GM12878 (cell line): ENCODE measurements around the gene PRKCQ. TPM values are rescaled to one million over a fixed set of nuclear protein-coding genes. Genes with fewer than 3 reads are reported as not detected.

Experiments
- ATAC-seq: fragments of 200-7000 bp; cut with Tn5 transposase; 3 replicates; pipeline ENCODE4 v1.9.1; 2020; ENCODE audit warnings: mild to moderate bottlenecking, moderate library complexity
- BruUV-seq: library from RNA; stranded (reverse); fragments of 400-500 nt; replicated peaks from 2 replicates; lab custom pipeline; 2021; lab: Mats Ljungman, UMichigan
- CTCF ChIA-PET: fragments of 300-600 bp; sonication (Branson Sonifier 250); formaldehyde crosslinking; extraction: SDS; loops from one replicate; lab custom pipeline; 2021; ENCODE audit warnings: inconsistent platforms; lab: Yijun Ruan, JAX
- POLR2A ChIA-PET: fragments of 350-600 bp; formaldehyde crosslinking; extraction: SDS; loops from one replicate; lab custom pipeline; 2021; ENCODE audit warnings: inconsistent platforms; lab: Charles Lee
- RAD21 ChIA-PET: fragments of 300-600 bp; sonication (Branson Sonifier 250); formaldehyde crosslinking; loops from one replicate; lab custom pipeline; 2023; ENCODE audit warnings: antibody characterized with exemption; ENCODE audit not compliant: unreplicated experiment; lab: Charles Lee
- SMC1A ChIA-PET: fragments of 300-600 bp; sonication (Branson Sonifier 250); formaldehyde crosslinking; loops from one replicate; lab custom pipeline; 2023; ENCODE audit not compliant: unreplicated experiment, uncharacterized antibody; lab: Charles Lee
- DNase-seq: peaks from one replicate; pipeline ENCODE4 v3.0.0-alpha.2; 2011; ENCODE audit warnings: low read depth, low spot score
- FAIRE-seq: peaks from 3 replicates; lab custom pipeline; 2011; peaks lifted over from hg19 to GRCh38; lab: Jason Lieb, UNC
- H2AFZ ChIP-seq: 2 replicates; pipeline ENCODE4 v1.6.0; 2011; ENCODE audit warnings: low read depth, low read length, control low read depth; ENCODE audit not compliant: control insufficient read depth
- H3K27ac ChIP-seq: 2 replicates; pipeline ENCODE4 v1.5.1; 2011; ENCODE audit warnings: control low read depth; ENCODE audit not compliant: control insufficient read depth, insufficient read depth
- H3K27me3 ChIP-seq, 2 experiments: replicated peaks in 1 of 2; 2 replicates each; pipeline versions ENCODE4 v1.6.0 to v1.6.1; 2011; ENCODE audit warnings: low read length in 1 of 2; ENCODE audit not compliant: control insufficient read depth in 2 of 2, insufficient read depth in 2 of 2
- H3K36me3 ChIP-seq, 2 experiments: 2 replicates each; pipeline ENCODE4 v1.5.1; 2011; ENCODE audit warnings: low read length in 1 of 2; ENCODE audit not compliant: control insufficient read depth in 2 of 2, insufficient read depth in 2 of 2
- H3K4me1 ChIP-seq: 2 replicates; pipeline ENCODE4 v1.6.1; 2011; ENCODE audit warnings: mild to moderate bottlenecking, low read length, moderate library complexity, mixed read lengths; ENCODE audit not compliant: control insufficient read depth, insufficient read depth
- H3K4me2 ChIP-seq: 2 replicates; pipeline ENCODE4 v1.6.0; 2011; ENCODE audit warnings: control low read depth; ENCODE audit not compliant: control insufficient read depth, insufficient read depth
- H3K4me3 ChIP-seq: fragments of 200-600 bp; sonication (generic); 2 replicates; pipeline ENCODE4 v1.5.1; 2016
- H3K79me2 ChIP-seq: 2 replicates; pipeline ENCODE4 v1.6.0; 2011; ENCODE audit warnings: low read length; ENCODE audit not compliant: control insufficient read depth, insufficient read depth
- H3K9ac ChIP-seq: 2 replicates; pipeline ENCODE4 v1.8.0; 2011; ENCODE audit warnings: low read length, control low read depth, mixed read lengths; ENCODE audit not compliant: control insufficient read depth, insufficient read depth
- H3K9me3 ChIP-seq: replicated peaks from 3 replicates; pipeline ENCODE4 v1.5.1; 2011; ENCODE audit warnings: mild to moderate bottlenecking, low read length; ENCODE audit not compliant: control insufficient read depth, insufficient read depth
- H4K20me1 ChIP-seq: 2 replicates; pipeline ENCODE4 v1.6.0; 2011; ENCODE audit not compliant: control insufficient read depth, insufficient read depth
- JUNB ChIP-seq: IDR thresholded peaks from 2 replicates; pipeline ENCODE4 v1.6.1; 2016; ENCODE audit warnings: antibody characterized with exemption, mild to moderate bottlenecking
- RAD51 ChIP-seq: fragments of 450-650 bp; IDR thresholded peaks from 2 replicates; pipeline ENCODE4 v1.6.1; 2016; ENCODE audit warnings: moderate library complexity, mild to moderate bottlenecking, inconsistent platforms
- WGBS: methylation state at CpG from one replicate; pipeline ENCODE4 v1.1.6; 2016; ENCODE audit warnings: low lambda C conversion rate; ENCODE audit not compliant: insufficient replicate concordance, insufficient coverage; ENCODE audit errors: missing lambda C conversion rate; 5-methylcytosine and 5-hydroxymethylcytosine counted together
- in situ Hi-C: fragments of 300-500 bp; cut with MboI; formaldehyde crosslinking; loops from 9 replicates; pipeline ENCODE4 v1.14.3; 2018; ENCODE audit warnings: mixed read lengths
- intact Hi-C: fragments of 100-400 bp; cut with micrococcal nuclease; formaldehyde crosslinking; loops from one replicate; pipeline ENCODE4 v1.14.2; 2022; ENCODE audit not compliant: unreplicated experiment
- polyA plus RNA-seq, 11 experiments: library from polyadenylated mRNA; depleted of rRNA in 4 of 11; unstranded in 6 of 11; stranded (reverse) in 5 of 11; fragments of >200 nt; fragmentation: Nextera tagmentation in 4 of 11; fragmentation: Illumina TruSeq in 1 of 11; extraction: Ambion mirVana in 4 of 11; extraction: Trizol in 1 of 11; gene quantifications; 1 replicate in 1 of 11; 2 replicates in 10 of 11; pipeline versions ENCODE4 v1.2.1 to v1.2.3, GENCODE V29; 2011 to 2016; ENCODE audit warnings: inconsistent platforms in 2 of 11, missing spikeins in 2 of 11, low read depth in 1 of 11
- total RNA-seq, 4 experiments: library from RNA; depleted of rRNA in 3 of 4; stranded (reverse); fragments of >200 nt in 3 of 4; fragmentation: Illumina TruSeq in 1 of 4; extraction: Trizol in 1 of 4; gene quantifications; 2 replicates each; pipeline versions ENCODE4 v1.2.1 to v1.2.3, GENCODE V29; 2013 to 2021
- TF ChIP-seq, protein P1 (sequence below): fragments of 450-650 bp; IDR thresholded peaks from 2 replicates; pipeline ENCODE4 v1.6.1; 2017; ENCODE audit warnings: antibody characterized with exemption, mild to moderate bottlenecking, moderate library complexity
- TF ChIP-seq, protein P2 (sequence below): fragments of 450-650 bp; IDR thresholded peaks from 2 replicates; pipeline ENCODE4 v1.6.1; 2016; ENCODE audit warnings: mild to moderate bottlenecking

PRKCQ gene
- total and polyA plus RNA-seq, 10 of the 15 experiments (the other 5 are each of a cell fraction or from before 2014, with no cell fraction given), result 0.26 to 8.9 (median 0.98) TPM

DNA sequence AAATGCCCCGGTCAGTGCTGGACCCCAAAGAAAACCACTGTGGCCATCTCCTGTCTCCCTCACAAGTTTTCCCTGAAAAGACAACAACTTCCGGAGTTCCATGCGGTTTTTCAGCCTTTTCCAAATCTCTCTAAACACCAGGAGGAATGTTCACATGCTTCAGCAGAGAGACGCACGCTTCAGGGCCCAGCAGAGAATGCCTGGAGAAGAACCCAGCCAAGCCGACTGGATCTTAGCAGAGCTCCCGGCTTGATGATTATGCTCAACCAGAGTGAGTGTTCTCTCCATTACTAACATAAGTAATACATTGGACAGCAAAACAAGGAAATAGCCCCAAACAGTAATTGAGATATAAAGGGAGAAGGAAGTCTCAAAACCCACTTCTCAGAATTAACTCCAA, 17.9 kb downstream of the PRKCQ start:
- intact Hi-C loops, result no loop called here
- DNase-seq (no peak), ATAC-seq (no peak), FAIRE-seq (no peak)
- ChIA-PET SMC1A (interaction anchor here (0.8 to 3.6 kb wide), 16 partner anchors 10 to 116 kb away, joined by 3 to 18 read pairs (median 5); no protein-coding TSS in a partner anchor), CTCF (interaction anchor here (1.0 to 3.9 kb wide), 7 partner anchors 9 to 96 kb away, joined by 3 to 21 read pairs (median 3); no protein-coding TSS in a partner anchor), RAD21 (interaction anchor here (0.6 to 2.9 kb wide), 8 partner anchors 10 to 74 kb away, joined by 3 to 14 read pairs (median 8); no protein-coding TSS in a partner anchor), POLR2A (interaction anchor here (1.0 to 2.2 kb wide), 3 partner anchors 12 to 71 kb away, joined by 3 to 6 read pairs (median 3); no protein-coding TSS in a partner anchor)
- Histone ChIP-seq H3K79me2 (no peaks in the 10 kb centered on the region), H3K27ac (no peak overlapping the region), H3K9ac (no peak overlapping the region), H3K4me1 (no peaks in the 10 kb centered on the region), H3K9me3 (no peaks in the 10 kb centered on the region), H3K4me3 (no peak overlapping the region), H4K20me1 (no peaks in the 10 kb centered on the region), H3K27me3 (peaks cover 0 to 6% of the 10 kb centered on the region in 2 experiments; a peak in 3 of 4 replicates), H3K36me3 (no peaks in the 10 kb centered on the region), H3K4me2 (no peak overlapping the region), H2AFZ (no peak overlapping the region)
- BruUV-seq, result no TSS peak
- in situ Hi-C loops, result no loop called here
- 23% methylated on average over 7 of the region's 7 CpGs for WGBS
- TF ChIP-seq, protein P1, sequence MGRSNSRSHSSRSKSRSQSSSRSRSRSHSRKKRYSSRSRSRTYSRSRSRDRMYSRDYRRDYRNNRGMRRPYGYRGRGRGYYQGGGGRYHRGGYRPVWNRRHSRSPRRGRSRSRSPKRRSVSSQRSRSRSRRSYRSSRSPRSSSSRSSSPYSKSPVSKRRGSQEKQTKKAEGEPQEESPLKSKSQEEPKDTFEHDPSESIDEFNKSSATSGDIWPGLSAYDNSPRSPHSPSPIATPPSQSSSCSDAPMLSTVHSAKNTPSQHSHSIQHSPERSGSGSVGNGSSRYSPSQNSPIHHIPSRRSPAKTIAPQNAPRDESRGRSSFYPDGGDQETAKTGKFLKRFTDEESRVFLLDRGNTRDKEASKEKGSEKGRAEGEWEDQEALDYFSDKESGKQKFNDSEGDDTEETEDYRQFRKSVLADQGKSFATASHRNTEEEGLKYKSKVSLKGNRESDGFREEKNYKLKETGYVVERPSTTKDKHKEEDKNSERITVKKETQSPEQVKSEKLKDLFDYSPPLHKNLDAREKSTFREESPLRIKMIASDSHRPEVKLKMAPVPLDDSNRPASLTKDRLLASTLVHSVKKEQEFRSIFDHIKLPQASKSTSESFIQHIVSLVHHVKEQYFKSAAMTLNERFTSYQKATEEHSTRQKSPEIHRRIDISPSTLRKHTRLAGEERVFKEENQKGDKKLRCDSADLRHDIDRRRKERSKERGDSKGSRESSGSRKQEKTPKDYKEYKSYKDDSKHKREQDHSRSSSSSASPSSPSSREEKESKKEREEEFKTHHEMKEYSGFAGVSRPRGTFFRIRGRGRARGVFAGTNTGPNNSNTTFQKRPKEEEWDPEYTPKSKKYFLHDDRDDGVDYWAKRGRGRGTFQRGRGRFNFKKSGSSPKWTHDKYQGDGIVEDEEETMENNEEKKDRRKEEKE, result no peak
- TF ChIP-seq, protein P2, sequence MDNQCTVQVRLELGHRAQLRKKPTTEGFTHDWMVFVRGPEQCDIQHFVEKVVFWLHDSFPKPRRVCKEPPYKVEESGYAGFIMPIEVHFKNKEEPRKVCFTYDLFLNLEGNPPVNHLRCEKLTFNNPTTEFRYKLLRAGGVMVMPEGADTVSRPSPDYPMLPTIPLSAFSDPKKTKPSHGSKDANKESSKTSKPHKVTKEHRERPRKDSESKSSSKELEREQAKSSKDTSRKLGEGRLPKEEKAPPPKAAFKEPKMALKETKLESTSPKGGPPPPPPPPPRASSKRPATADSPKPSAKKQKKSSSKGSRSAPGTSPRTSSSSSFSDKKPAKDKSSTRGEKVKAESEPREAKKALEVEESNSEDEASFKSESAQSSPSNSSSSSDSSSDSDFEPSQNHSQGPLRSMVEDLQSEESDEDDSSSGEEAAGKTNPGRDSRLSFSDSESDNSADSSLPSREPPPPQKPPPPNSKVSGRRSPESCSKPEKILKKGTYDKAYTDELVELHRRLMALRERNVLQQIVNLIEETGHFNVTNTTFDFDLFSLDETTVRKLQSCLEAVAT, result no peak
- no peak for TF ChIP-seq RAD51
- TF ChIP-seq JUNB, result no peak
